ENCODE measurements around the gene CLDN17. TPM values are rescaled to one million over a fixed set of nuclear protein-coding genes. Genes with fewer than 3 reads are reported as not detected.

The CLDN17 gene
- total RNA-seq (not detected), polyA plus RNA-seq (under 1 TPM in 1 of 3 donors, not detected in 2; 0.40 TPM)
- long read RNA-seq, donor 1: 0 reads
- long read RNA-seq, donor 2: 0 reads
- long read RNA-seq, donor 3: 0 reads
- long read RNA-seq, donor 4: 0 reads
- long read RNA-seq, donor 5: 0 reads
- long read RNA-seq, donor 6: 0 reads
- long read RNA-seq, donor 7: 0 reads
- long read RNA-seq, donor 8: 0 reads
- long read RNA-seq, donor 9: 0 reads
- long read RNA-seq, donor 10: 0 reads

GRCh38 chr21:30166705-30167104 lies at the start of gene CLDN17:
CLDN17 (minus strand) TSS chr21:30166805; CDS start chr21:30166617, 188 bp downstream.
- Histone ChIP-seq H3K9me3 (no peaks in the 10 kb centered on the region), H3K27ac (no peak within 1 kb of the TSS), H3K27me3 (no peaks in the 10 kb centered on the region), H3K4me3 (no peak within 1 kb of the TSS), H3K4me1 (no peaks in the 10 kb centered on the region), H3K36me3 (no peaks in the 10 kb centered on the region)
- no peak for TF ChIP-seq EP300 (IDR thresholded peaks at IDR 0.05)
- TF ChIP-seq CTCF (IDR thresholded peaks at IDR 0.05): no peak
- no peak for TF ChIP-seq POLR2A (IDR thresholded peaks at IDR 0.05)
- TF ChIP-seq POLR2AphosphoS5 (IDR thresholded peaks at IDR 0.05): no peak
- intact Hi-C loops (cut with DNase I; ENCODE audit: low total_unique reads): no loop called here
- no peak for DNase-seq
- WGBS, 5 donors: 70 to 82% (median 78%) methylated on average over 1 of the region's 1 CpG

- Histone ChIP-seq H3K4me1 (no peaks in the 10 kb centered on the region), H3K9me3 (no peaks in the 10 kb centered on the region), H3K4me3 (no peak within 1 kb of the TSS), H3K27me3 (no peaks in the 10 kb centered on the region), H3K27ac (no peak within 1 kb of the TSS), H3K36me3 (no peaks in the 10 kb centered on the region)
- intact Hi-C loops (cut with DNase I; ENCODE audit: low total_unique reads): no loop called here
- DNase-seq: no peak
- 67 to 76% (median 71%) methylated on average over 5 of the region's 5 CpGs for WGBS, 5 donors
- TF ChIP-seq CTCF (IDR thresholded peaks at IDR 0.05) (no peak), EP300 (IDR thresholded peaks at IDR 0.05) (no peak), POLR2A (IDR thresholded peaks at IDR 0.05) (no peak), POLR2AphosphoS5 (IDR thresholded peaks at IDR 0.05) (no peak)
Observed at GRCh38 chr21:30216041-30216723, 49.6 kb upstream of the CLDN17 start, which contains the start of gene CLDN8. CLDN8 (minus strand) TSS chr21:30216097; CDS start chr21:30215925, 172 bp downstream.

GRCh38 chr21:30211071-30211470 lies 44.5 kb upstream of the CLDN17 start:
- Histone ChIP-seq H3K27ac (no peak overlapping the region), H3K4me1 (no peaks in the 10 kb centered on the region), H3K9me3 (no peaks in the 10 kb centered on the region), H3K36me3 (no peaks in the 10 kb centered on the region), H3K27me3 (no peaks in the 10 kb centered on the region), H3K4me3 (no peak overlapping the region)
- intact Hi-C loops (cut with DNase I; ENCODE audit: low total_unique reads): no loop called here
- TF ChIP-seq CTCF (IDR thresholded peaks at IDR 0.05) (no peak), POLR2AphosphoS5 (IDR thresholded peaks at IDR 0.05) (no peak), EP300 (IDR thresholded peaks at IDR 0.05) (no peak), POLR2A (IDR thresholded peaks at IDR 0.05) (no peak)
- DNase-seq: peak in 1 of 2 donors; percentile 35
- WGBS, 5 donors: 17 to 41% (median 25%) methylated on average over 1 of the region's 1 CpG

GRCh38 chr21:30209601-30210000 lies 43.0 kb upstream of the CLDN17 start:
- TF ChIP-seq POLR2AphosphoS5 (IDR thresholded peaks at IDR 0.05): no peak
- no peak for TF ChIP-seq POLR2A (IDR thresholded peaks at IDR 0.05)
- DNase-seq: peak in 1 of 2 donors; percentile 27
- no peaks in the 10 kb centered on the region for H3K4me1 ChIP-seq
- H3K9me3 ChIP-seq: no peaks in the 10 kb centered on the region
- H3K27me3 ChIP-seq: no peaks in the 10 kb centered on the region
- 41 to 58% (median 51%) methylated on average over 5 of the region's 5 CpGs for WGBS, 5 donors
- intact Hi-C loops (cut with DNase I; ENCODE audit: low total_unique reads): no loop called here
- no peaks in the 10 kb centered on the region for H3K36me3 ChIP-seq
- H3K4me3 ChIP-seq: no peak overlapping the region
- no peak overlapping the region for H3K27ac ChIP-seq

- no peak for DNase-seq
- Histone ChIP-seq H3K27ac (no peak overlapping the region), H3K27me3 (no peaks in the 10 kb centered on the region), H3K9me3 (no peaks in the 10 kb centered on the region), H3K36me3 (no peaks in the 10 kb centered on the region), H3K4me3 (no peak overlapping the region), H3K4me1 (no peaks in the 10 kb centered on the region)
- WGBS, 5 donors: 27 to 72% (median 70%) methylated on average over 1 of the region's 1 CpG
- intact Hi-C loops (cut with DNase I; ENCODE audit: low total_unique reads): no loop called here
- TF ChIP-seq POLR2AphosphoS5 (IDR thresholded peaks at IDR 0.05): no peak
- TF ChIP-seq CTCF (IDR thresholded peaks at IDR 0.05): no peak
- TF ChIP-seq POLR2A (IDR thresholded peaks at IDR 0.05): no peak
- TF ChIP-seq EP300 (IDR thresholded peaks at IDR 0.05): no peak
Observed at GRCh38 chr21:30207252-30207579, 40.6 kb upstream of the CLDN17 start.
